ENCODE data around the gene ZNF438.

ZNF438 gene

GRCh38 chr10:31031558-31032257 lies at the start of gene ZNF438:
Gene ZNF438, minus strand, starts transcription at chr10:31031865. Its CDS starts 154,831 bp downstream, at chr10:30877034.
- H3K79me2 ChIP-seq (ENCODE audit: control insufficient read depth, insufficient read depth, low read length, unreplicated experiment), result peaks cover 11% of the 10 kb centered on the region
- H3K27me3 ChIP-seq (ENCODE audit: insufficient read depth, low read length), result no peaks in the 10 kb centered on the region
- H2AFZ ChIP-seq (ENCODE audit: low read length, unreplicated experiment), result peak within 1 kb of the TSS; percentile 93
- peak within 1 kb of the TSS; percentile 82 for H3K4me3 ChIP-seq (ENCODE audit: low read depth, low read length)
- H3K4me1 ChIP-seq (ENCODE audit: control insufficient read depth, insufficient read depth, low read length, unreplicated experiment), result peaks cover 39% of the 10 kb centered on the region
- peak within 1 kb of the TSS; percentile 96 for H3K27ac ChIP-seq (ENCODE audit: low read depth, low read length)
- no peaks in the 10 kb centered on the region for H3K36me3 ChIP-seq (ENCODE audit: insufficient read depth, low read length)

- Histone ChIP-seq H3K4me3 (ENCODE audit: low read depth, low read length) (no peak overlapping the region), H3K27me3 (ENCODE audit: insufficient read depth, low read length) (no peaks in the 10 kb centered on the region), H3K4me1 (ENCODE audit: control insufficient read depth, insufficient read depth, low read length, unreplicated experiment) (peaks cover 28% of the 10 kb centered on the region), H2AFZ (ENCODE audit: low read length, unreplicated experiment) (no peak overlapping the region), H3K36me3 (ENCODE audit: insufficient read depth, low read length) (no peaks in the 10 kb centered on the region), H3K27ac (ENCODE audit: low read depth, low read length) (no peak overlapping the region), H3K79me2 (ENCODE audit: control insufficient read depth, insufficient read depth, low read length, unreplicated experiment) (no peaks in the 10 kb centered on the region)
Measured at GRCh38 chr10:31076610-31076988, 44.9 kb upstream of the ZNF438 start.

DNA sequence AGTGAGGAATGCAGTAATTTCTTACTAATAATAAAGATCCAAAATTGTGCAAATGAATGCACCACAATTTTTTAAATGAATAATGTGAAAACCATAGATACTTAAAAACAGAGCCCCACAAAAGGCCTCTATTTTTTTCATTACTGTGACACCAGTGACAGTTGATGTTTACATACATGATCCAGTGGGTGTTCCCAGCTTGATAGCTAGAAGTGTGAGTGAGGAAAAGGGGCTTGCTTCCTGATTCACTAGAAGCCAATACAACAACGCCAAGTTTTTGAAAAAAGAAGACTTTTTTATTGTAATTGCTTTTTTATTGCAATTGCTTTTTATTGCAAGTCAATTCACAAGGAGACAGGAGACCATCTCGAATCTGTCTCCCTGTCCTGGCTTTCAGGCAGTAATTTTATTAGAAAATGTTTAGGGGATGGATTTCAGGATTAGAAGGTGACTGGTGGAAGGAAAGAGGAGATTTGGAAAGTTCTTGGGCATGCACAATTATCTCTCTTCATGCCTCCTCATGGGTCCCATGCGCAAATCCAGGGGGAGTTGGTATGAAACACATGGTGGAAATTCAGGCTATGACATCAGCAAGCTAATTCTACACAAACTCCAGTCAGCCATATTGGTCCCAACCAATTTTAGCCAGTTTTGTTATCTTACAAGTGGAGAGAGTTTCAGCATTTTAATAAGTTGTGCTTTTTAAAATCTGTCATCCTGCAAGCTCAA lies 44.4 kb upstream of the ZNF438 start:
- Histone ChIP-seq H3K4me3 (ENCODE audit: low read depth, low read length) (no peak overlapping the region), H2AFZ (ENCODE audit: low read length, unreplicated experiment) (no peak overlapping the region), H3K27me3 (ENCODE audit: insufficient read depth, low read length) (no peaks in the 10 kb centered on the region), H3K79me2 (ENCODE audit: control insufficient read depth, insufficient read depth, low read length, unreplicated experiment) (no peaks in the 10 kb centered on the region), H3K27ac (ENCODE audit: low read depth, low read length) (peak overlapping the region; percentile 32), H3K4me1 (ENCODE audit: control insufficient read depth, insufficient read depth, low read length, unreplicated experiment) (peaks cover 34% of the 10 kb centered on the region), H3K36me3 (ENCODE audit: insufficient read depth, low read length) (no peaks in the 10 kb centered on the region)

- peaks cover 35% of the 10 kb centered on the region for H3K4me1 ChIP-seq (ENCODE audit: control insufficient read depth, insufficient read depth, low read length, unreplicated experiment)
- no peak overlapping the region for H3K4me3 ChIP-seq (ENCODE audit: low read depth, low read length)
- H3K36me3 ChIP-seq (ENCODE audit: insufficient read depth, low read length), result no peaks in the 10 kb centered on the region
- H2AFZ ChIP-seq (ENCODE audit: low read length, unreplicated experiment), result peak overlapping the region; percentile 20
- peak overlapping the region; percentile 52 for H3K27ac ChIP-seq (ENCODE audit: low read depth, low read length)
- no peaks in the 10 kb centered on the region for H3K27me3 ChIP-seq (ENCODE audit: insufficient read depth, low read length)
- no peaks in the 10 kb centered on the region for H3K79me2 ChIP-seq (ENCODE audit: control insufficient read depth, insufficient read depth, low read length, unreplicated experiment)
Measured at GRCh38 chr10:31075434-31075833, 43.8 kb upstream of the ZNF438 start.

GRCh38 chr10:31074722-31075086 lies 43.0 kb upstream of the ZNF438 start:
- Histone ChIP-seq H3K27ac (ENCODE audit: low read depth, low read length) (peak overlapping the region; percentile 52), H3K79me2 (ENCODE audit: control insufficient read depth, insufficient read depth, low read length, unreplicated experiment) (no peaks in the 10 kb centered on the region), H3K27me3 (ENCODE audit: insufficient read depth, low read length) (no peaks in the 10 kb centered on the region), H3K36me3 (ENCODE audit: insufficient read depth, low read length) (no peaks in the 10 kb centered on the region), H3K4me1 (ENCODE audit: control insufficient read depth, insufficient read depth, low read length, unreplicated experiment) (peaks cover 35% of the 10 kb centered on the region), H2AFZ (ENCODE audit: low read length, unreplicated experiment) (no peak overlapping the region), H3K4me3 (ENCODE audit: low read depth, low read length) (no peak overlapping the region)

GRCh38 chr10:31073996-31074721 lies 42.5 kb upstream of the ZNF438 start:
- no peak overlapping the region for H2AFZ ChIP-seq (ENCODE audit: low read length, unreplicated experiment)
- H3K27ac ChIP-seq (ENCODE audit: low read depth, low read length), result no peak overlapping the region
- no peaks in the 10 kb centered on the region for H3K79me2 ChIP-seq (ENCODE audit: control insufficient read depth, insufficient read depth, low read length, unreplicated experiment)
- no peaks in the 10 kb centered on the region for H3K27me3 ChIP-seq (ENCODE audit: insufficient read depth, low read length)
- H3K36me3 ChIP-seq (ENCODE audit: insufficient read depth, low read length), result no peaks in the 10 kb centered on the region
- no peak overlapping the region for H3K4me3 ChIP-seq (ENCODE audit: low read depth, low read length)
- peaks cover 35% of the 10 kb centered on the region for H3K4me1 ChIP-seq (ENCODE audit: control insufficient read depth, insufficient read depth, low read length, unreplicated experiment)

- Histone ChIP-seq H3K27ac (ENCODE audit: low read depth, low read length) (no peak overlapping the region), H3K79me2 (ENCODE audit: control insufficient read depth, insufficient read depth, low read length, unreplicated experiment) (no peaks in the 10 kb centered on the region), H2AFZ (ENCODE audit: low read length, unreplicated experiment) (no peak overlapping the region), H3K4me1 (ENCODE audit: control insufficient read depth, insufficient read depth, low read length, unreplicated experiment) (peaks cover 35% of the 10 kb centered on the region), H3K27me3 (ENCODE audit: insufficient read depth, low read length) (no peaks in the 10 kb centered on the region), H3K36me3 (ENCODE audit: insufficient read depth, low read length) (no peaks in the 10 kb centered on the region), H3K4me3 (ENCODE audit: low read depth, low read length) (no peak overlapping the region)
Measured at GRCh38 chr10:31073211-31073610, 41.5 kb upstream of the ZNF438 start.

- Histone ChIP-seq H3K36me3 (ENCODE audit: insufficient read depth, low read length) (no peaks in the 10 kb centered on the region), H3K79me2 (ENCODE audit: control insufficient read depth, insufficient read depth, low read length, unreplicated experiment) (no peaks in the 10 kb centered on the region), H2AFZ (ENCODE audit: low read length, unreplicated experiment) (no peak overlapping the region), H3K4me3 (ENCODE audit: low read depth, low read length) (no peak overlapping the region), H3K27me3 (ENCODE audit: insufficient read depth, low read length) (no peaks in the 10 kb centered on the region), H3K27ac (ENCODE audit: low read depth, low read length) (no peak overlapping the region), H3K4me1 (ENCODE audit: control insufficient read depth, insufficient read depth, low read length, unreplicated experiment) (peaks cover 35% of the 10 kb centered on the region)
Measured at GRCh38 chr10:31072451-31072850, 40.8 kb upstream of the ZNF438 start.

DNA sequence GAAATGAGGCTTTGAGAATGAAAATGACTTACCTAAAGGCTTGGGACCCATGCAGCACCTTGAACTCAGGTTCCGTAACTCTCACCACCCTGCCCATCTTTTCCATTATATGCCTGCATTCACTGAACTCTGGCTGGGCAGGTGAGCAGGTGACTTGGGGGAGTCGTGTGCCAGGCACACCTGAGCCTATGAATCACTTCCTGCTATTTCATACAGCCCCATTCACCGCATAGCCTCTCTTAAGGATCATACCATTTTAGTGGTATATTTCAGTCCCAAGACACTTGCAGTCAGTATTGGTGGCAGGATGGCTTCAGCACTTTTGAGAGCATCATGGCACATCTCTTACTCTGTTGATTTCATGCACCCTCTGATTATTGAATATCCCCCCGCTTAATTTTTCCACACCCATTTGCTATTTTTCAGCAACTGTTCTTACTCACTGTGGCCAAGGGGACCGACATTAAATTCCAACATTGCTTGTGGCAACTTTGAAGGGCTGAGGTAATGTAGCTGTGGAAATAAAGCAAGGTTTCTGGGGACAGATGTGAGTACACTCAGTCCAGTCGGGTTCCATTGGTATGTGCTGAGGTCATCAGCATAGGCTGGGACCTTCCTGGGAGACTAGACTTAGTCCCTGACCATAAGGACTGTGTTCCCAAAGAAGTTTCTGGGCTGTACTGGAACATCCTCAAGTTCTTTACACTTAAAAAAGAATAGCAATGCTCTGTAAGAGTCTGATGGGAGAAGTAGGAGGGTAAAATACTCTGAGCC lies 39.8 kb upstream of the ZNF438 start:
- no peaks in the 10 kb centered on the region for H3K36me3 ChIP-seq (ENCODE audit: insufficient read depth, low read length)
- H2AFZ ChIP-seq (ENCODE audit: low read length, unreplicated experiment), result no peak overlapping the region
- peaks cover 35% of the 10 kb centered on the region for H3K4me1 ChIP-seq (ENCODE audit: control insufficient read depth, insufficient read depth, low read length, unreplicated experiment)
- no peaks in the 10 kb centered on the region for H3K27me3 ChIP-seq (ENCODE audit: insufficient read depth, low read length)
- H3K4me3 ChIP-seq (ENCODE audit: low read depth, low read length), result no peak overlapping the region
- H3K79me2 ChIP-seq (ENCODE audit: control insufficient read depth, insufficient read depth, low read length, unreplicated experiment), result no peaks in the 10 kb centered on the region
- no peak overlapping the region; the same call in 1 of the 2 replicates for H3K27ac ChIP-seq (ENCODE audit: low read depth, low read length)

GRCh38 chr10:31070691-31071090 lies 39.0 kb upstream of the ZNF438 start:
- no peaks in the 10 kb centered on the region for H3K36me3 ChIP-seq (ENCODE audit: insufficient read depth, low read length)
- H3K4me1 ChIP-seq (ENCODE audit: control insufficient read depth, insufficient read depth, low read length, unreplicated experiment), result peaks cover 31% of the 10 kb centered on the region
- H3K79me2 ChIP-seq (ENCODE audit: control insufficient read depth, insufficient read depth, low read length, unreplicated experiment), result no peaks in the 10 kb centered on the region
- H3K27me3 ChIP-seq (ENCODE audit: insufficient read depth, low read length), result no peaks in the 10 kb centered on the region
- no peak overlapping the region for H2AFZ ChIP-seq (ENCODE audit: low read length, unreplicated experiment)
- H3K27ac ChIP-seq (ENCODE audit: low read depth, low read length), result no peak overlapping the region
- no peak overlapping the region for H3K4me3 ChIP-seq (ENCODE audit: low read depth, low read length)
